SU-DHL-6 (cell line): ENCODE data around the gene LURAP1L.

Source experiments
- H2AFZ ChIP-seq: fragments of 200-600 bp; sonication (generic); 2 replicates; pipeline ENCODE4 v1.6.1; 2014; ENCODE audit warnings: low read depth, mild to moderate bottlenecking, moderate library complexity, mixed read lengths, antibody characterized with exemption, low read length; ENCODE audit not compliant: severe bottlenecking
- H3F3A ChIP-seq: fragments of 200-600 bp; shearing (Covaris generic); 2 replicates; pipeline ENCODE4 v1.6.0; 2016; ENCODE audit warnings: antibody characterized with exemption, mild to moderate bottlenecking; ENCODE audit not compliant: insufficient read depth
- H3K27ac ChIP-seq: fragments of 200-600 bp; sonication (generic); 2 replicates; pipeline ENCODE4 v1.5.1; 2016; ENCODE audit warnings: low read depth, mild to moderate bottlenecking, low read length, moderate library complexity, mixed read lengths
- H3K27me3 ChIP-seq: fragments of 200-600 bp; sonication (generic), shearing (Covaris generic); 2 replicates; pipeline ENCODE4 v1.6.0; 2014; ENCODE audit warnings: mild to moderate bottlenecking, low read length
- H3K36me3 ChIP-seq: fragments of 200-600 bp; sonication (generic); 2 replicates; pipeline ENCODE4 v1.6.1; 2014; ENCODE audit warnings: mild to moderate bottlenecking, low read length, mixed read lengths
- H3K4me2 ChIP-seq: fragments of 300-600, 200-600 bp; shearing (Covaris generic), sonication (generic); 2 replicates; pipeline ENCODE4 v1.6.0; 2014; ENCODE audit warnings: low read length, low read depth, mild to moderate bottlenecking; ENCODE audit not compliant: poor library complexity, severe bottlenecking
- H3K4me3 ChIP-seq: fragments of 200-600 bp; sonication (generic); 2 replicates; pipeline ENCODE4 v1.5.1; 2014; ENCODE audit warnings: antibody characterized with exemption, low read length, mild to moderate bottlenecking, mixed read lengths; ENCODE audit not compliant: insufficient read depth, poor library complexity, severe bottlenecking
- H3K79me2 ChIP-seq: fragments of 200-600 bp; sonication (generic); 2 replicates; pipeline ENCODE4 v1.6.1; 2014; ENCODE audit warnings: mild to moderate bottlenecking, low read length, moderate library complexity; ENCODE audit not compliant: insufficient read depth
- H3K9ac ChIP-seq: fragments of 200-600 bp; sonication (generic); 2 replicates; pipeline ENCODE4 v1.7.0; 2014; ENCODE audit warnings: mild to moderate bottlenecking, low read length
- H3K9me2 ChIP-seq: fragments of 200-600 bp; sonication (generic); replicated peaks from 2 replicates; pipeline ENCODE4 v1.6.1; 2014; ENCODE audit warnings: low read length; ENCODE audit not compliant: insufficient read depth
- H3K9me3 ChIP-seq: fragments of 200-600 bp; sonication (generic); 2 replicates; pipeline ENCODE4 v1.6.1; 2014; ENCODE audit warnings: low read length, mixed read lengths; ENCODE audit not compliant: insufficient read depth
- H4K20me1 ChIP-seq: fragments of 200-600 bp; sonication (generic); 2 replicates; pipeline ENCODE4 v1.6.1; 2014; ENCODE audit warnings: low read depth, mild to moderate bottlenecking, antibody characterized with exemption, low read length, moderate library complexity, mixed read lengths
- CTCF ChIP-seq: fragments of 200-600 bp; sonication (generic); IDR thresholded peaks from one replicate; pipeline ENCODE4 v1.5.1; 2017; ENCODE audit warnings: antibody characterized with exemption, mild to moderate bottlenecking, low read length, moderate library complexity; ENCODE audit not compliant: insufficient read depth, poor library complexity, severe bottlenecking
- EZH2phosphoT487 ChIP-seq: fragments of 200-600 bp; sonication (generic), shearing (Covaris generic); conservative IDR thresholded peaks from 2 replicates; pipeline ENCODE4 v1.6.1; 2018; ENCODE audit warnings: mild to moderate bottlenecking, antibody characterized with exemption, low read length, moderate library complexity, mixed read lengths

LURAP1L gene

GRCh38 chr9:12833701-12834100, 58.9 kb downstream of the LURAP1L start:
- H3K27ac ChIP-seq = no peak overlapping the region
- H3K36me3 ChIP-seq = no peaks in the 10 kb centered on the region
- no peak overlapping the region for H3K4me2 ChIP-seq
- peaks cover 4% of the 10 kb centered on the region; the same call in 1 of the 2 replicates for H3K9me2 ChIP-seq
- no peaks in the 10 kb centered on the region for H3K79me2 ChIP-seq
- no peaks in the 10 kb centered on the region for H3F3A ChIP-seq
- H3K9me3 ChIP-seq = no peaks in the 10 kb centered on the region
- no peak overlapping the region for H3K9ac ChIP-seq
- no peak overlapping the region for H3K4me3 ChIP-seq
- TF ChIP-seq CTCF (no peak), EZH2phosphoT487 (no peak)
- no peak overlapping the region for H2AFZ ChIP-seq
- no peaks in the 10 kb centered on the region for H3K27me3 ChIP-seq
- H4K20me1 ChIP-seq = no peaks in the 10 kb centered on the region

GRCh38 chr9:12838546-12838945, 63.7 kb downstream of the LURAP1L start:
- Histone ChIP-seq H3K4me2 (no peak overlapping the region), H3K9me3 (no peaks in the 10 kb centered on the region), H3K27ac (no peak overlapping the region), H3K9me2 (no peaks in the 10 kb centered on the region), H3K79me2 (no peaks in the 10 kb centered on the region), H3F3A (no peaks in the 10 kb centered on the region), H3K4me3 (no peak overlapping the region), H2AFZ (no peak overlapping the region), H4K20me1 (no peaks in the 10 kb centered on the region), H3K9ac (no peak overlapping the region), H3K27me3 (no peaks in the 10 kb centered on the region), H3K36me3 (no peaks in the 10 kb centered on the region)
- TF ChIP-seq CTCF (no peak), EZH2phosphoT487 (no peak)

- Histone ChIP-seq H3K9me2 (0 out of 2 replicates have a peak, but pooled peaks cover 3% of the 10 kb centered on the region), H3K9ac (no peak overlapping the region), H3F3A (no peaks in the 10 kb centered on the region), H3K79me2 (no peaks in the 10 kb centered on the region), H3K27ac (no peak overlapping the region), H3K27me3 (no peaks in the 10 kb centered on the region), H3K4me3 (no peak overlapping the region), H3K4me2 (no peak overlapping the region), H3K9me3 (no peaks in the 10 kb centered on the region), H3K36me3 (no peaks in the 10 kb centered on the region), H4K20me1 (no peaks in the 10 kb centered on the region), H2AFZ (no peak overlapping the region)
- TF ChIP-seq CTCF = no peak
- TF ChIP-seq EZH2phosphoT487 = no peak
Measured at GRCh38 chr9:12843735-12844134, 68.9 kb downstream of the LURAP1L start.

- Histone ChIP-seq H3K79me2 (no peaks in the 10 kb centered on the region), H3K27me3 (no peaks in the 10 kb centered on the region), H3K9me2 (0 out of 2 replicates have a peak, but pooled peaks cover 3% of the 10 kb centered on the region), H4K20me1 (no peaks in the 10 kb centered on the region), H3F3A (no peaks in the 10 kb centered on the region), H2AFZ (no peak overlapping the region), H3K9ac (no peak overlapping the region), H3K27ac (no peak overlapping the region), H3K36me3 (no peaks in the 10 kb centered on the region), H3K9me3 (no peaks in the 10 kb centered on the region), H3K4me3 (no peak overlapping the region), H3K4me2 (no peak overlapping the region)
- TF ChIP-seq EZH2phosphoT487 = no peak
- no peak for TF ChIP-seq CTCF
Measured at GRCh38 chr9:12846035-12846434, 71.2 kb downstream of the LURAP1L start.
